PC-3 (cell line): ENCODE data around the gene DLG2. TPM values are rescaled to one million over a fixed set of nuclear protein-coding genes. Genes with fewer than 3 reads are reported as not detected.

Experiments
- ATAC-seq: fragments of 200-7000 bp; cut with Tn5 transposase; 2 replicates; pipeline ENCODE4 v1.9.1; 2020; ENCODE audit warnings: mild to moderate bottlenecking, moderate library complexity
- BruUV-seq: library from RNA; stranded (reverse); fragments of 400-500 nt; replicated peaks from 2 replicates; lab custom pipeline; 2021; lab: Mats Ljungman, UMichigan
- CTCF ChIA-PET: fragments of 300-600 bp; sonication (Branson Sonifier 250); formaldehyde crosslinking; loops from one replicate; lab custom pipeline; 2022; ENCODE audit warnings: antibody characterized with exemption; lab: Charles Lee
- POLR2A ChIA-PET: fragments of 300-600 bp; sonication (Branson Sonifier 250); formaldehyde crosslinking; loops from one replicate; lab custom pipeline; 2022; ENCODE audit warnings: antibody characterized with exemption; ENCODE audit not compliant: unreplicated experiment; lab: Charles Lee
- DNase-seq: peaks from one replicate; pipeline ENCODE4 v3.0.0-alpha.2; 2015
- H2AFZ ChIP-seq: fragments of 300-600 bp; sonication (generic); 2 replicates; pipeline ENCODE4 v1.6.0; 2016; ENCODE audit warnings: antibody characterized with exemption, low read length
- H3F3A ChIP-seq: fragments of 300-600 bp; sonication (generic); one replicate; pipeline ENCODE4 v1.6.0; 2017; ENCODE audit warnings: antibody characterized with exemption, low read length, control low read depth, mild to moderate bottlenecking; ENCODE audit not compliant: unreplicated experiment
- H3K27ac ChIP-seq: fragments of 300-600 bp; sonication (generic); 2 replicates; pipeline ENCODE4 v1.5.1; 2016; ENCODE audit warnings: mild to moderate bottlenecking, low read length
- H3K27me3 ChIP-seq: fragments of 300-600 bp; sonication (generic); 2 replicates; pipeline ENCODE4 v1.6.1; 2016; ENCODE audit warnings: low read length, mixed read lengths
- H3K36me3 ChIP-seq: fragments of 300-600 bp; sonication (generic); 2 replicates; pipeline ENCODE4 v1.6.1; 2016; ENCODE audit warnings: low read depth, mixed run types, low read length, mixed read lengths
- H3K4me1 ChIP-seq: fragments of 300-600 bp; sonication (generic); 2 replicates; pipeline ENCODE4 v1.5.1; 2016; ENCODE audit warnings: low read length; ENCODE audit not compliant: insufficient read depth
- H3K4me2 ChIP-seq: fragments of 300-600 bp; sonication (generic); 2 replicates; pipeline ENCODE4 v1.6.0; 2016; ENCODE audit warnings: low read length
- H3K4me3 ChIP-seq: fragments of 300-600 bp; sonication (generic); 2 replicates; pipeline ENCODE4 v1.5.1; 2016; ENCODE audit warnings: mild to moderate bottlenecking, low read length, mixed read lengths
- H3K79me2 ChIP-seq: fragments of 300-600 bp; sonication (generic); 2 replicates; pipeline ENCODE4 v1.6.1; 2017; ENCODE audit warnings: low read length, mixed read lengths
- H3K9ac ChIP-seq: fragments of 300-600 bp; sonication (generic); 2 replicates; pipeline ENCODE4 v1.6.0; 2016; ENCODE audit warnings: mild to moderate bottlenecking, low read length
- H3K9me2 ChIP-seq: fragments of 300-600 bp; sonication (generic); replicated peaks from 2 replicates; pipeline ENCODE4 v1.6.1; 2016; ENCODE audit warnings: mixed run types, low read length, mixed read lengths
- H3K9me3 ChIP-seq: fragments of 300-600 bp; sonication (generic); 2 replicates; pipeline ENCODE4 v1.6.1; 2016; ENCODE audit warnings: low read length, mixed read lengths
- H4K20me1 ChIP-seq: fragments of 300-600 bp; sonication (generic); 2 replicates; pipeline ENCODE4 v1.6.1; 2016; ENCODE audit warnings: low read length, mixed read lengths
- CTCF ChIP-seq: fragments of 300-600 bp; sonication (generic); conservative IDR thresholded peaks from 2 replicates; pipeline ENCODE4 v1.5.1; 2017; ENCODE audit warnings: antibody characterized with exemption, low read depth, mild to moderate bottlenecking, low read length
- EZH2 ChIP-seq: fragments of 300-600 bp; sonication (generic); IDR thresholded peaks from one replicate; pipeline ENCODE4 v1.6.1; 2017; ENCODE audit warnings: antibody characterized with exemption, mild to moderate bottlenecking, low read length; ENCODE audit not compliant: unreplicated experiment
- EZH2phosphoT487 ChIP-seq: fragments of 300-600 bp; sonication (generic); IDR thresholded peaks from 2 replicates; pipeline ENCODE4 v1.6.1; 2018; ENCODE audit warnings: mild to moderate bottlenecking, antibody characterized with exemption, low read length, borderline replicate concordance
- intact Hi-C: fragments of 100-400 bp; cut with micrococcal nuclease; formaldehyde crosslinking; loops from 2 replicates; pipeline ENCODE4 v1.9.0; 2023
- total RNA-seq: library from RNA; depleted of rRNA; stranded (reverse); fragments of >200 nt; gene quantifications from 2 replicates; pipeline ENCODE4 v1.2.3, GENCODE V29; 2014

DLG2 gene
- total RNA-seq, 1 experiment from 2014 or later = 0.58 TPM

DNA sequence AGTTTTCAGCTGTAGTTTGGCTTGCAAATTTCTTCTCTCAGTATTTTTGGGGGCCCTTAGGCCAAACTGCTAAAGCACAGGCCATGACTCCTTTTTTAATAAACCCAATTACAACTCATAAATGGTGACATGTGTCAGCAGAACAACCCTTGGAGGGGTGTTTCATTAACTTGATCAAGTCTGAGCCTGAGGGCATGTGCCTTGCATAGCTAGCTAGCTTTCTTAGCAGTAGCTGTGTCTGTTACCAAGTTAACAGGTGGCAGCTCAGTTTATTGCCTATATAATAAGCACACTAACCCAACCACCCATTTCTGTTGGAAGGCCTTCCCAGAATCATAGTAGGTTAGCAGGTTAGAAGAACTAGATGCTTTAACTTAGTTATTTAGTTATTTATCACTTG lies 1390.7 kb downstream of the DLG2 start:
- Histone ChIP-seq H3K4me1 (no peaks in the 10 kb centered on the region), H3K9ac (no peak overlapping the region), H3K4me2 (no peak overlapping the region), H3K79me2 (no peaks in the 10 kb centered on the region), H3K36me3 (no peaks in the 10 kb centered on the region), H3K27me3 (no peaks in the 10 kb centered on the region), H3K4me3 (no peak overlapping the region), H3K9me3 (no peaks in the 10 kb centered on the region), H3K9me2 (no peaks in the 10 kb centered on the region), H4K20me1 (no peaks in the 10 kb centered on the region), H3F3A (no peaks in the 10 kb centered on the region), H2AFZ (no peak overlapping the region), H3K27ac (no peak overlapping the region)
- ChIA-PET POLR2A (no interaction called here), CTCF (no interaction called here)
- TF ChIP-seq EZH2phosphoT487 (no peak), EZH2 (no peak), CTCF (no peak)
- ATAC-seq (no peak), DNase-seq (no peak)
- intact Hi-C loops = no loop called here
- BruUV-seq = no TSS peak

- ChIA-PET POLR2A (no interaction called here), CTCF (no interaction called here)
- ATAC-seq = no peak
Observed at GRCh38 chr11:84234462-84235202, 1392.5 kb downstream of the DLG2 start.

More at GRCh38 chr11:84234462-84235202, 1392.5 kb downstream of the DLG2 start:
- no peak for TF ChIP-seq EZH2phosphoT487
- no peak for TF ChIP-seq EZH2
- no peak for TF ChIP-seq CTCF
- Histone ChIP-seq H3K27ac (no peak overlapping the region), H3K9me2 (no peaks in the 10 kb centered on the region), H2AFZ (no peak overlapping the region), H3K36me3 (no peaks in the 10 kb centered on the region), H3K4me3 (no peak overlapping the region), H3K9me3 (no peaks in the 10 kb centered on the region), H3K9ac (no peak overlapping the region), H3K4me1 (no peaks in the 10 kb centered on the region), H3K79me2 (no peaks in the 10 kb centered on the region), H4K20me1 (no peaks in the 10 kb centered on the region), H3F3A (no peaks in the 10 kb centered on the region), H3K27me3 (no peaks in the 10 kb centered on the region), H3K4me2 (no peak overlapping the region)
- intact Hi-C loops = no loop called here
- BruUV-seq = no TSS peak
- no peak for DNase-seq
